HL-60/S4 treated with retinoic acid at 250 ng/mL for 4 days and 3 days (cell line): ENCODE results near the gene OPCML.

Experiments
- in situ Hi-C: fragments of 300-500 bp; cut with MboI; formaldehyde crosslinking; loops from 2 replicates; pipeline ENCODE4 v1.7.0; 2022; ENCODE audit warnings: low sequenced_read_pairs

Gene OPCML

GRCh38 chr11:132838627-132839026 lies 693.7 kb downstream of the OPCML start:
- in situ Hi-C loops, result no loop called here

- in situ Hi-C loops, result no loop called here
Measured at GRCh38 chr11:132831272-132831671, 701.0 kb downstream of the OPCML start.

DNA sequence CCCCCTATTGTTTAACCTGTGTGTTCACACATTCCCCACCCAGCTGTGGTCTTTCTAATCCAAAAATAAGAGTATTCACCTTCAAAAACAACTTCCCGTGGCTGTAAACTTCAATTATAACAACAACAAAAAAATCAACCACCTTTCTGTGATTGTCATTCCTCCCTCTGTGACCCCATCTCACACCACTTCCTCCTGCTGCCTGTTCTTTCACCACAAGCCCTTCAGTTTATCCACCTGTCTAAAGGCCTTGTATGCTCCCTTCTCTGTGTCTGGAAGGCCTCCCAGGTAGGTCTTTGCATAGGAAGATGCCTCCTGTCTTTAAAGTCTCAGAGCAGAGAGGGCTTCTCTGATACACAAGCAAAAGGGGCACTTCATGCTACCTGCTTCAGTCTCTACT lies 707.7 kb downstream of the OPCML start:
- in situ Hi-C loops, result no loop called here

- in situ Hi-C loops, result no loop called here
Measured at GRCh38 chr11:132822276-132822675, 710.0 kb downstream of the OPCML start.

- in situ Hi-C loops, result no loop called here
Measured at GRCh38 chr11:132821499-132821898, 710.8 kb downstream of the OPCML start.

DNA sequence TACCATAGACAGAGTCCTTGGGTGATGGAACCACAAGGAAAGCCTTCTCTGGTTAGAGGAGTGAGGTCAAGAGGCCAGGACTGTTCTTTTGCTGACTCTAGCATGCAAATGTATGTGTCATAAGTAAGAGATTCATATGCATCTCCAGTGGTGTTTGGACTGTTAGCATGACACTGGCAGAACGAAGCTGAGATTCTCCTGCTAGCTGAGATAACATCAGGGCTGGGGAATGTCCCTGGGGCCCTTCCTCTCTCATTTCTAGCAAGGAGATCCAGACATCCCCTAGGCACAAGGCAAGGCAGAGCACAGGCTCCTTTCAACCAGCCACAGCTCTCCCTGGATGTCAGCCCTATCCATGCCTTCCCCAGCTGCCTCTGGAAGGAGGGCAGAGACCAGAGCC lies 711.3 kb downstream of the OPCML start:
- in situ Hi-C loops, result no loop called here

DNA sequence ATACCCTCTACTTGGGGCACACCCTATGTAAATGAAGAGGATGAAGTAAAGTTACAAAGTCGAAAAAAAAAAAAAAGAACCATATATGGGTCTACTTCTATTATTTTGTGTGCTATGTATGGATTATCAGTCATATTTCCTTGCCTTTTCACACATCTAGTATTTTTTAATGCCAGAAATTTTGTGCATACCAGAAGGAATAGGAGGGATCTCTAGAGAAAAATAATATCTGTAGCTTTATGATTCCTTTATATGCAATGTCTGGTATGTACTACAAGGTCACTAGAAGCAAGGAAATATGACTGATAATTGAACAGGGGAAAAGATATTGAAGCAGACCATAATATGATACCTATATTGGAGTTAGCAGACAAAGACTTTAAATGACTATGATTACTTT lies 713.4 kb downstream of the OPCML start:
- in situ Hi-C loops, result no loop called here

DNA sequence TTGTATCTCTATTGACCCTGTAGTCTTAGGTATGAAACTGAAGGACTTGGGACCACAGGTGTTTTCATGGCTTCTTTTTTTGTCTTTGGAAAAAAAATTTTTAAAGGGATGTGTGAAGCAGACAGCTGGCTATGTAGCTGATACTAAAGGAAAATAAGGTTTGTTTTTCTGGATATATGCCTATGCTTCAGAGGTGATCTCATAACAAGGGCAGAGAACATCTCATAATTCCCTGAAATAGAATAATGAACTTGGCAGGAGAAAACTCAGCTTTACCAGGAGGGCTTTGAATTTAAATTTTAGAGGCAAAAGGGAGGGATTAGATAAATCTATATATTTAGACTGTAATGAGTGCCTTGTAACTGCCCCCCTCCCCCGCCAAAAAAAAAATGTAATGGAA lies 714.9 kb downstream of the OPCML start:
- in situ Hi-C loops, result no loop called here

DNA sequence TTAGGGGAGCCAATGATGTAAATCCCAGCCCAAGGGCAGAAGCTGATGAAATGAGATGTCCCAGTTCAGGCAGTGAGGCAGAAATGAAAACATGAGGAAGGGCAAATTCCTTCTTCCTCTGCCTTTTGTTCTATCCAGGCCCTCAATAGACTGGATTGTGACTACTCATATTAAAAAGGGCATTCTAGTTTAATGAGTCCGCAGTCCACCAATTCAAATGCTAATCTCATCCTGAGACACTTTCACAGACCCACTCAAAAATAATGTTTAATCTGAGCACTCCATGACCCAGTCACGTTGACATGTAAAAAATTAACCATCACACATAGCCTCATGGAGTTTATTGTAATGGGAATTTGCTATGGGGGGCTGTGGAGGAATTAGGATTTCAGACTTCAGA lies 717.9 kb downstream of the OPCML start:
- in situ Hi-C loops, result no loop called here

DNA sequence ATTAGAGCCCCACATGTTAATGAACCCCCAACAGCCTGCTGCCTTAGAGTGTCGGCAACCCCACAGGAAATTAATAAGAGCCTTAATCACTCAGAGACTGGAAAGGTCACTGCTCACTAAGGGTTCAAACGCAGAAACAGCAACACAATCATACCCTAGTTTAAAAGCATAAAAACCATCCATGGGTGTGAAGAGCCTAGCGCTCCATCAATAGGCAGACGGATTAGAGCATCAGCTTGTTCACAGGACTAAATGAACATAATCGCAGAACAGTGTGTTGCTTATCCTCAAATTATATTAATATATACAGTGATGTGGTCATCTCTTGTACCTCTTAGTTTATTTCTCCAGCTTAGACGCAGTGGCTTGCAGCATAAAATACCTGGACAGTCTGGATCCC lies 720.7 kb downstream of the OPCML start:
- in situ Hi-C loops, result no loop called here

GRCh38 chr11:132809070-132809469 lies 723.2 kb downstream of the OPCML start:
- in situ Hi-C loops, result no loop called here

GRCh38 chr11:132804258-132804657 lies 728.0 kb downstream of the OPCML start:
- in situ Hi-C loops, result no loop called here

- in situ Hi-C loops, result no loop called here
Measured at GRCh38 chr11:132803436-132803835, 728.9 kb downstream of the OPCML start.

GRCh38 chr11:132802947-132803346 lies 729.4 kb downstream of the OPCML start:
- in situ Hi-C loops, result no loop called here

DNA sequence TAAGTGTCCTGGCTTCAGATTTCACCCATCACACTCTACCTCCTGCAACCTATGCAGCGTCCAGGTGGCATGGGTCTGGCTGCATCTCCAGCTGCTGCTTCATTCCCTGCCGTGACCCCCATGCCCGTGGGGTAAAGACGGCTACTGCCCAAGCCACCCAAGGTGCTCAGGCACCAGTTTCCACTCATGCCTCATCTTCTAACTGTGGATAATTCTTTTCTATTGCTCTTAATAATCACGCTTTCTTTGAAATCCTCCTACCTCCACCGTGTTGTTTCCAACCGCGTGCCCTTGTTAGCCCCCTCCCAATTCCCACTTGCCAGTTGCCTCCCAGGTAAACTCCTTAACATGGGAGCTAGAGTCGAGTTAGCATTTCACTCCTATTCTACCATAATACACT lies 738.5 kb downstream of the OPCML start:
- in situ Hi-C loops, result no loop called here

DNA sequence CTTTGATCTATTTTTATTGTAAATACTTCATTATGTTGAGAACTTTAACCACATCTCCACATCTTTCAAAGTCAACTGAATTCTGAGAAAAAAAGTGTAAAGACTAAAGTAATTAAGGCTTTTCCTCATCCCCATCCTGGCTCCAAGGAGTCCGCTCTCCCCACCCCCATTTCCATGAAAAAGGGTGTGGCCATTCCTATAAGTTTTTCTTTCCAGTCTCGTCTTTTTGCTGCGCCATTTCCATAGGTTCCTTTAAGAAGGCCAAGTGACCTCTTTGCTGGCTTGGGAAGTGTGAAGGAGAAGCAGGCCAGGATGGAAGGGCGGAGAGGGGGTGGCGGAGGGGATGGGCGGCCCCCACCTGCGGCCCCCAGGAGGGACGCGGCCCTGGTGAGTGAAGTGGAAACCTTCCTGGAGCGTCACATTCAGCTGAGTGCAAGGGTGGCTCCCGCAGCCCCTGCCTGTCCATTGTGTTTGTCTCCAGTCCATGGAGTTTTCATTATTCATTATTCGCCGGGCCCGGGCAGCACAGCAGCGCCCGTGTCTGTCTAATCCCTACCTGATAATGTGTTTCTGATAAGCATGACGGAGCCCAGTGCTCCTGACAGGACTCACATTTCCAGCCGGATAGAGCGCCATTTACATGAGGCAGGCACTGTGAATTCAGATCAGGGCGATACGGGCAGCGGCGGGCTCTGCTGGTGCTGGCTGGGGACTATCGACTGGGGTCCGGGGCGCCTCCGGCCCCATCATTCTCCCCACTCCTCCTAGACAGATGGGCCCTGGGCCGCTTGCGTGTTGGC lies 739.8 kb downstream of the OPCML start:
- in situ Hi-C loops, result no loop called here

DNA sequence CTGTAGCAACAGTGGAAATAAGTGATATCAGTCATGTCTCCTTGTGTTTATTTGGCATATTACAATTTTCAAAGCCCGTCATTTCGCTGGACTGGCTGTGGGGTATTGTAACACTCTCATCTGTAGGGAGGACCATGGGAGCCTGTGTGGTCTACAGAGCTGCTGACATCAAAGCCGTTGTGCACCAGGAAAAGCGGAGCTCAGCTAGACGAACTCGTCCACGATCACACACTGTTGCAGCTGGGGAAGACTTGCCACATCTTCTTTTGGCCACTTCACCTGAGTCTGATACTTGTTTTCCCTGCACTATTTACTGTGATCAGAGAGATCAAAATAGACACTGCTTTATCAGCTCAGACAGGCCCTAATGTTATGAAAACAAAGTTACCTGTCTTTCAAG lies 741.3 kb downstream of the OPCML start:
- in situ Hi-C loops, result no loop called here

DNA sequence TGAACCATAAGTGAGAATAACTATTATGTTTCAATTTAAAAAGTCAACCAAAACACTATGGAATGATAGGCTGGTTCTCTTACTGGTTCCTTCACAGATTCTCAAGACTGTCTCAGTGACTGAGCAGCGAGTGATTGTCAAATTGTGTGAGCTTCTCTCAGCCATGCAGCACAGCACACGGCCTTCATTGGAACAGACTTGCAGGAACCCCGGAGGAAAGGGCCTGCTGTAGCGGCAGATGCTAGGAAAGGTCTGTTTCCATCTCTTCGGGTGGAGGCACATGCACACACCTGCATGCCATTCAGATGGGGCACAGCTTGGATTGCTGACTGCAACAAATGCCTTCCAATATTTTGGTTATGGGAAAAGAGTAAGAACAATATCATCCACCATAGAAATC lies 741.8 kb downstream of the OPCML start:
- in situ Hi-C loops, result no loop called here

- in situ Hi-C loops, result no loop called here
Measured at GRCh38 chr11:132788816-132789325, 743.4 kb downstream of the OPCML start.

DNA sequence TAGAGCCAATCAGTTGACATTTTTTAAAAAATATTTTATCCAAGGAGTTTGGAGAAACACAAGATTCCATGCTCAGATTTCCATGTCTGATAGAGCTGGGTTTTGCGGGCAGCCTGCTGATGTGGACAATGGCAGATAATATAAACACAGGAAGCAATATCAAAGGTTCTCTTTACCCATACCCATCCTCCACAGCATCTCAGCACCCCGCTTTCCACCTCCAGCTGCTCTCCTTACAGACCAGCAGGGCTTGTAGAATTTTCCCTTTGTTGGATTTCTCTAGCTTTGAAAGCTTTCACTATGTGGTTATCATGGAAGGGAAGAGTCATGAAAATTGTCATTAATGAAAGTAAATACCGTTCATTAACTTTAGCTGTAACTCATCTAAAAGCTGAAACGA lies 746.4 kb downstream of the OPCML start:
- in situ Hi-C loops, result no loop called here

DNA sequence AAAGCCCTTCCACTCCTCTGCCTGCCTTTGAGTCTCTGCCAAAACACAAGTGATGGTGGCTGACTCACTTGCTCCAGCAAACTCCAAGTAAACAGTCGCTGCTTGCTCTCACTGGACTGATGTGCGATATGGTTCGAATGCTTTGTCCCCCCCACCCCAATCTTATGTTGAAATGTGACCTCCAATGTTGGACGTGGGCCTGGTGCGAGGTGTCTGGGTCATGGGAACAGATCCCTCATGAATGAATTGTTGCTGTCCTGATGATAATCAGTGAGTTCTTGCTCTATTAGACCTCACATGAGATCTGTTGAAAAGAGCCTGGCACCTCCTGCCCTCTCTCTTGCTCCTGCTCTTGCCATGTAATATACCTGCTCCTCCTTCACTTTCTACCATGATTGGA lies 747.9 kb downstream of the OPCML start:
- in situ Hi-C loops, result no loop called here

GRCh38 chr11:132782102-132782501 lies 750.2 kb downstream of the OPCML start:
- in situ Hi-C loops, result no loop called here

DNA sequence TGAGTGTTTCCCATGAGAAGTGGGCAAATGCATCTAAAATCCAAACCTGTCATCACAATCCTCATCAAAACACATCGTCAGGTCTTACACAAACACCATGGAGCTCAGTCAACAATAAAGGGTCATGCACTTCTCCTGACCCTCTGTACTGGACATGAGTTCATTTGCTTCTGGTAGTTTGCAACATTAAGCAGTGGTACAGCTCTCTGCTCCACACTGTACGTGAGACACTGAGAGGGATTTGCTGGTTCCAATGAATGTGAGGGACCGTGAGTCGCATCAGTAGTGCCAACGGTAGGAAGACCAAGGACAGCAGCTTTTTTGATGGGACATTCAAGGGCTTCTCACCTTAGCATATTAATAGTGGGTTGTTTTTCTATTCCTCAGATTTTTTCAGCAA lies 752.3 kb downstream of the OPCML start:
- in situ Hi-C loops, result no loop called here
